ENCODE measurements around the gene LRIT2.

GRCh38 chr10:84202349-84202748 is 23.0 kb downstream of the LRIT2 start:
- TF ChIP-seq CTCF (IDR thresholded peaks at IDR 0.05), result no peak
- TF ChIP-seq POLR2A (IDR thresholded peaks at IDR 0.05), result no peak

Measured in heart left ventricle (tissue), 13 donors.